Gastroesophageal sphincter (tissue), 3 donors: ENCODE data around the gene GLMN.

Experiments used
- POLR2A ChIP-seq, 2 donors: fragments of 450-650 bp; IDR thresholded peaks; one replicate each; pipeline ENCODE4 v1.6.1; 2017; ENCODE audit warnings: antibody characterized with exemption in 2 of 2, mild to moderate bottlenecking in 2 of 2, moderate library complexity in 1 of 2
- TF ChIP-seq, protein P1 (sequence below), 4 experiments: fragments of 200-600 bp in 2 of 4; fragments of 450-650 bp in 2 of 4; sonication (generic) in 1 of 4; IDR thresholded peaks; one replicate each; pipeline ENCODE4 v1.5.1; 2017 to 2019; ENCODE audit warnings: antibody characterized with exemption in 4 of 4, mild to moderate bottlenecking in 2 of 4, moderate library complexity in 2 of 4

DNA sequence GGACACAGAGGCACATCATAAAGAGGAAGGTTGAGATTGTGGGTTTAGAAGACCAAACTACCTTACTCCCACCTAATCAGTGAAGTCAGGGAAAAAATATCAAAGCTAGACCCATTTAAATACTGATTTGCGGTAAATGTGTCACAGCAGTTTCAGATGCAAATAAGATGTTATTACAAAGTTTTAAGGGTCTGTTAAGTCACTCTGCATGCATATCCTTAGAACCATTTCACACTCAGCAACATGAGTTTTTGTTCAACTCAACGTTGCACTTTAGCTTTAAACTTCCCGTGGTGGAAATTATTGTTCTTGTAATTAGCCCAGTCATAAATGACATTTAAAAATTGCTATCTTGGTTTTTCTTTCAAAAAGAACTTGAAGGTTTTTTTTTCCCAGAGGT, 34.9 kb upstream of the GLMN start:
- TF ChIP-seq, protein P1, sequence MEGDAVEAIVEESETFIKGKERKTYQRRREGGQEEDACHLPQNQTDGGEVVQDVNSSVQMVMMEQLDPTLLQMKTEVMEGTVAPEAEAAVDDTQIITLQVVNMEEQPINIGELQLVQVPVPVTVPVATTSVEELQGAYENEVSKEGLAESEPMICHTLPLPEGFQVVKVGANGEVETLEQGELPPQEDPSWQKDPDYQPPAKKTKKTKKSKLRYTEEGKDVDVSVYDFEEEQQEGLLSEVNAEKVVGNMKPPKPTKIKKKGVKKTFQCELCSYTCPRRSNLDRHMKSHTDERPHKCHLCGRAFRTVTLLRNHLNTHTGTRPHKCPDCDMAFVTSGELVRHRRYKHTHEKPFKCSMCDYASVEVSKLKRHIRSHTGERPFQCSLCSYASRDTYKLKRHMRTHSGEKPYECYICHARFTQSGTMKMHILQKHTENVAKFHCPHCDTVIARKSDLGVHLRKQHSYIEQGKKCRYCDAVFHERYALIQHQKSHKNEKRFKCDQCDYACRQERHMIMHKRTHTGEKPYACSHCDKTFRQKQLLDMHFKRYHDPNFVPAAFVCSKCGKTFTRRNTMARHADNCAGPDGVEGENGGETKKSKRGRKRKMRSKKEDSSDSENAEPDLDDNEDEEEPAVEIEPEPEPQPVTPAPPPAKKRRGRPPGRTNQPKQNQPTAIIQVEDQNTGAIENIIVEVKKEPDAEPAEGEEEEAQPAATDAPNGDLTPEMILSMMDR (IDR thresholded peaks at IDR 0.05): no peak
- TF ChIP-seq POLR2A (IDR thresholded peaks at IDR 0.05): no peak
